GM19025 (cell line): ENCODE measurements around the gene EXPH5.
"Not testable (repeated sequence)": the region's sequence is repeated elsewhere in the genome, so short reads cannot be mapped to it uniquely, and the experiment has no call there.

Source experiments
- ATAC-seq: cut with Tn5 transposase; IDR thresholded peaks from one replicate; pipeline ENCODE4 v1.9.1; 2021; ENCODE audit warnings: mild to moderate bottlenecking, low read depth, moderate library complexity; ENCODE audit not compliant: unreplicated experiment

EXPH5 gene, protein sequence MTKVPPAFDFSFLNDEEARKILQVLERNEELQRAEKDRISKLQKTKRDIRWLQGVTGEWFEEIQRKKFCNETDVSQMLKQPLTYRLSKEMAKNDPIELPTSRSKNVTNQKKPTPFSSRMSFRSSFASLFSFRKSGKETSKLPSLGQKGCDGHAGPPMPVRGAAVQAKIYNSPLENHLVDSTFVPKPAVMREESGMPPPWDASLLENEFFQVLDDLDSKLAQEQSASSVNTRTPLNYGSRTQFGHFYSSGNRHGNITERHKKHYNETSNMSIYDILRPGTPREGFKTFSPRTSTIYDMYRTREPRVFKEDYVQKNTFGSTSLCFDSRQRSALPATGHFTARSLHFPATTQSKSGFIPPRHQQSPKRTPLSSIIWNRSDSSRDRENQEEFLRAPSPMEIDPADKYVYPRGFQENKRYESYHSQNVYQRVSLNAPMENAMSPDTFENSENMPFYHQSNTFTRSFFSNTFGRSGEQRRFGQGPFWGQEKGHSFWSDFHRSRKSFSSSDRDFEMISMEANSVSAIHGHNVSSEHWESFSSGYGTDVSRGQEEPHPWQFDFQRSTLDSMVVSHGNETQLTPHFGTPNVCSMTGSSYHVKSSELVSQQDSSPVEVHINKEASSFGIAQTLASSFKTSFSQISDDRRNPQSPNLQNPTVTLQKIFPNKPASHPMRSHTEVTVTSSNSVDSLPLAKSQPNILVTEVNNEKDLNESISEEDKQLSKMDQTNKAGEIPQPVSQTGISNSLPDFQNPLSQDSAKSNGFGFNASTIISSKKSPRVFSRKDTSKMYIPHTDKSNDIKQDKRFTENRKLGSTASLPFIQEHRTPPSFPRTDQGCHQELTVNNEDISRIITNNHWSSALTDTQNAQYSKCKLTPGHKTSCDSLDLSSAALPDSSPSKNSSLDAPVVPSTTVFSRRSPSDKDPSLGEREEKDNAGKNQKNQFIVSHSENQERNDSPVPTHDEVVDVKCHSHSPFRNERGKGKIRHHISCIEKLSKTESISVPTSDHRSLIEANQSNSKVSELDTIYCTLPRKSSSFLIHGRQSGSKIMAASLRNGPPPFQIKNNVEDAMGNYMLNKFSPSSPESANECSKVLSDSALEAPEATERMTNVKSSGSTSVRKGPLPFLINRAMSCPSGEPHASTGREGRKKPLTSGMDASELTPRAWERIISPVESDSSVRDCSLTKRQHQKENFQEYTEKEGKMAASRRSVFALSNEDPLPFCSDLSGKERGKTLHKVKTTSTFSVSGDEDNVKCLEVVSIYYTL (N-terminal part only)

DNA sequence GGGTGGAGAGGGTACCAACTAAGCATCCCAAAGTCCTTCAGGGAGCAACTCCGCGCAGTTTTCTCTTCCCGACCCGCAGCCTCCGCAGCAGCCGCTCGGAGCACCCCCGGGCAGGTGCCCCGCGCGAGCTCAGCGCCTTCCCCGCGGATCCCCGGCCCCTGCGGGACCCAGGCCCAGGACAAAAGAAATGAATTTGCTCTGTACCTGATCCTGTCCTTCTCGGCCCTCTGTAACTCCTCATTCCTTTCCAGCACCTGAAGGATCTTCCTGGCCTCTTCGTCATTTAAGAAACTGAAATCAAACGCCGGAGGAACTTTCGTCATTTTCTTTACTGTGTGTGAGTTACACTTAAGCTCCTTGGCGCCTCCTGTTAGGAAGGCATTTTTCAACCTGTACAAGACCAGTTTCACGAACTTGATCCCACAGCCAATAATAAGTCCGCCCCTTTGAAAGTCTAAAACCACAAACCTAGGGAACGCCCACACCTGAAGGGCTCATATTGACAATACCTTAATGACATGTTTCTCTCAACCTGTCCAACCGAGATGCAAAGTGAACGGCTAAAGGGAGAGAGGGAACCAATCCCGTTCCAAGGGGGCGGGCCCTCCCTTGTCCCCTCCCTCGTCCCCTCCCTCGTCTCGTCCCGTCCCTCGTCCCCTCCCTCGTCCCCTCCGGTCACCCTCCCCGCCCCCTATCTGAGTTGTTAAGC, at the start of gene EXPH5:
EXPH5 (minus strand) TSS at position 555 of the 709 bp plus-strand sequence; CDS start at position 323, 232 bp downstream.
- ATAC-seq = peak; percentile 94

DNA sequence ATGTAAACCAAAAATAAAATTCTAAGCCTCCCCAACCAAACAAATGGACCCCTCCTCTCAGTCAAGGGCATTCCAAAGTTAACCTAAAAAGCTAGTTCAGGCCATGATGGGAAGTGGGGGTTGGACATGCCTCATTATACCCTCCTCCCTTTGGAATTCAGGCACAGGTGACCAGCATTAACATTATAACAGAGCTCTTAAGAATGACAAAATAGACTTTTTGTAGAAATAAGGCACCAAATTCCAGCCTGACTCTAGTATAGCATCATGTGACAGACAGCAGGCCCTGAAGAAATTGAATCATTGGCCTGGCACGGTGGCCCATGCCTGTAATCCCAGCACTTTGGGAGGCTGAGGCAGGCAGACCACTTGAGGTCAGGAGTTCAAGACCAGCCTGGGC, 48.2 kb upstream of the EXPH5 start:
- ATAC-seq = not testable (repeated sequence)

DNA sequence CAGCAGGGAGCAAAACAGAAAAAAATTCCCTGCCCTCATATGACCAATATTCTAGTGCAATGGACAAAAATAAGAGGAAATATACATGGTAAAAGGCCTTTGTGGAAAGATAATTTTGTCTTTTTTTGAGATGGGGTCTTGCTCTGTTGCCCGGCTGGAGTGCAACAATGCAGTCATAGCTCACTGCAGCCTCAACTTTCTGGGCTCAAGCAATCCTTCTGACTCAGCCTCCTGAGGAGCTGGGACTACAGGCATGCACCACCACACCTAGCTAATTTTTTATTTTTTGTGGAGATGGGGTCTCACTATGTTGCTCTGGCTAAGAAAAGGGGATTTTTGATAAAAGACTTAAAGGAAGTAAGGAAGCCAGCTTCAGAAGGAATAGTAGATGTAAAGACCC, 45.6 kb upstream of the EXPH5 start:
- no peak for ATAC-seq

DNA sequence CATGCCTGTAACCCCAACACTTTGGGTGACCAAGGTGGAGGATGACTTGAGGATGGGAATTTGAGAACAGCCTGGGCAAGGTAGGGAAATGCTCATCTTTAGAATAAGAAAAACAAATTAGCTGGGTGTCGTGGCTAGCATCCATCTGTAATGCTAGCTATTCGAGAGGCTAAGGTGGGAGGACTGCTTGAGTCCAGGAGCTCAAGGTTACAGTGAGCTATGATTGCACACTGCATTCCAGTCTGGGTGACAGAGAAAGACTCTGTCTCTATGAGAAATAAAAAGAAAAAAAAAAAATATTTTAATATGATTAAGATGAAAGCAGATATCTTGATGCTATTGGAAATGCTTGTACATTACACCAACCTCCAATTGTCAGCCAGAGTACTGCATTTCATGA, 42.7 kb upstream of the EXPH5 start:
- ATAC-seq = no peak

DNA sequence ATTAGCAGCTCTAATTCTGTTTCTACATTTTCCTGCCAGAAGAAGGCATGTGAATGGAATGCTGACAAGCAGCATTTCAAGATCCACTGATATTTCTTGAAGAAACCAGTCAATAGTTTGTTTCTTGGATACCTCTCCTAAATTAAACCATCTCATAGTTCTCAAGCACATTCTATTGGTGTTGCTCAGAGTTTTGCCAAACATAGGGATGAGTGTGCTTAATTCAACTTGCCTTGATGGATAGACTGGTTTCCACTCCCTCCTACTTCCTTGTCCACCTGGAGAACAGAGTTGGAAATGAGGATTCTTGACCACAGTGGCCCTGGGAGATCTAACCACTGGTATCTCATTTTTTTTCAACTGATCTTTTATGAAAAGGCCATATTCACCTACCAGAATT, 41.5 kb upstream of the EXPH5 start:
- no peak for ATAC-seq

DNA sequence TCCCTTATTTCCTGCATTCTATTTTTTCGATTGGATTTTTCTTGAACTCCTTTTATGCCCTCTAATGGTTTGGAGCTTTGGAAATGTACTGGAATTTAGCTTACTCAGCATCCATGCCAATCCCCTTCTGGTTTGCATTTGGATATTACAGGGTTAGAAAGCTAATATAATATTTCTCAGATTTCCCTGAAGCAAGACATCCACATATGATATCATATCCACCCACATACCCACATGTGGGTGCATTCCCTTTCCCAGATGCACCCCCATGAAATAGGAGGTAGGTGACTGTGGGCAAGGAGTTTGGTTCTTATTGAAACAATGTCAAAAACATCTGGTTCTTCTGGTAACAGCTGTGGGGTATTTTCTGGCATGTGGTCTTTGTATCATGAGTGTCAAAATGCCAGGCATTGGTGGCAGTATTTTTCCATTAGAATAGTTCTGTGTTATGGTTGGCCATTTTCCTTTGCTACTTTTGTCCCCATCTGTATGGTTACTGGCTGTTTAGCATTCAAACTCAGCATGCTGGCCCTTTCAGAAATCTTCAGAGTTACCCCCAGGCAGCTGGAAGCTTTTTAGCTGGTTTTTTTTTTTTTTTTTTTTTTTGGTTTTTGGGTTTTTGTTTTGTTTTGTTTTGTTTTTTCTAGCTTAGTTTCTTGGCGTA, 38.6 kb upstream of the EXPH5 start:
- ATAC-seq = no peak

DNA sequence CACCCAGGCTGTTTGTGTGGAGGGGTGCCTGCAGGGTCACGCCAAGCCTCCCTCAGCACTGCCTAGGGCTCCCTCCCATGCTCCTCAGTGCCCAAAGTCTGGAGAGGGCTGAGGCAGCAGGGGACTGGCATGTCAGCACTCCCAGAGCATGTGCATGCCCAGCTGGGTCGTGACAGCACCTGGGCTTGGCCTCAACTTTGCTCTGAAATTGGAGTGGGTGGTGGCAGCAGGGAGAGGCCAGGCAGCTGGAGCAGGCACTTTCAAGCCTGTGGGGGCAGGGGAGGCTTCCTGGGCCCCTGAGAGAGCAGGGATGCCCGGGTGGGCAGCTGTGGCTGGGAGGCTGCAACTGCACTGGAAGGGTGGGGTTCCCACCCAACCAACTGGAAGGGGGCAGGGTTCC, 35.7 kb upstream of the EXPH5 start:
- ATAC-seq = no peak

DNA sequence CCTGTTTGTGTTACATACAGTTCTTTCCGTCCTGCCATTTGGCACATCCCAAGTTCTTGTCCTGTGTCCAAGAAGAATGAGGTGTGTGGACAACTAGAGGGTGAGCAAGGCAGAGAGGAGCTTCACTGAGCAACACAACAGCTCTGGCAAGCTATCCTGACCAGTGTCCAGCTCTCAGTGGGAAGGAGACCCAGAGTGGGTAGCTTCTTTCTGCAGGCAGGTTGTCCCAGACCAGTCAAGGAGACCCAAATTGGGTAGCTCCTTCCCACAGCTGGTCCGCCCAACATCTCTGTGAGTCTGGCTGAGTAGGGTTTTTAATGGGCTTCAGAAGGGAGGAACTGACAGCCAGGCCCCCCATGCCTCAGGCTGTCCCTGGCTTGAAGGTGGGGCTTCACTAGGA, 35.2 kb upstream of the EXPH5 start:
- ATAC-seq = no peak

DNA sequence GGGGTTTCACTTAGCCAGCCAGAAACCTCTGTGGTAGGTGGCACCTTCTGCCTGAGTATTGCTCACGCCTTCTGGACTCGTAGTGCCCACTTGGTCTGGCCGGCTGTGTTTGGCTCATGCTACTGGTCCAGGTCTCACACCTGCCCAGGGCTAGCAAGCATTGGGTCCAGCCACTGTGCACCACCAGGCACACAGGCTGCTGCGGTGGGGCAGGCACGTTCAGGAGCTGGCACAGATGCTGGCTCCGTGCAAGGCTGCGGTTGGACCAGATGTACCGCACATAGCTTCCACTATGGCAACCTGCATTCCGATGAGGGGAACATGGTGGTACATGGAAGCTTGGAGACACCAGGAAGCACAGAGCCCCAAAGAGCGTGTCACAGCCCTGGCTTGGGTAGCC, 34.8 kb upstream of the EXPH5 start:
- no peak for ATAC-seq

DNA sequence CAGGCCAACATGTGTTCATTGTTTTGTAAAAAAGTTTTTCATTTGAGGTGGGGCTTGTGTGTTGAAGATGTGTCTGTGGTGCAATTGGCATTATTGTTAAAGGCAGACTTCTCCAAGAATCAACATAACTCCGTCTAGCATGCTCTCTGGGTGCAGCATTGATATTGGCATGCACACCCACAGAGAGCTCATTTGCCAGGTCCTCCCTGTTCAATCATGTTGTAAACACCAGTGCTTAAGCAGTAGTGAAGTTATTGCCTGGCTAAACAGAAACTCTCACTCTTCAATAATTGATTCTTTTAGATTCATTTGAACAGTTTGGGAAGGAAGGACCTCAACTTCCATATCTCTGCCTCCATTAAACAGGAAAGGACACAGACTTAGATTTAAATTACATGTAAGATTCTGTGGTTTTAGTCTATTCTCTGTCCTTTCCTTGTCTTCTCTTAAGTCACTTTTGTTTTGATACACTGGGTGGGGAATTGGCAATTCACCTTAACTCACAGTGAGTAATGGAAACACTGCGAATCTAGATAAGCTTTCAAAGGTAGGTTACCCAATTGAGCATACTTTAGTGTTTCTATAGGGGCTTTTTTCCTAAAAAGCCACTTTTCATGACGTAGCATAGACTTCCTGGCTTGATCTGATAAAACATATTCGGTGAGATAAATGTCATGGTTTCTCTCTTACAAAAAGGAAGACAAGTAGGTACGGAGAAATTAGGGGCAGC, 30.8 kb upstream of the EXPH5 start:
- no peak for ATAC-seq

DNA sequence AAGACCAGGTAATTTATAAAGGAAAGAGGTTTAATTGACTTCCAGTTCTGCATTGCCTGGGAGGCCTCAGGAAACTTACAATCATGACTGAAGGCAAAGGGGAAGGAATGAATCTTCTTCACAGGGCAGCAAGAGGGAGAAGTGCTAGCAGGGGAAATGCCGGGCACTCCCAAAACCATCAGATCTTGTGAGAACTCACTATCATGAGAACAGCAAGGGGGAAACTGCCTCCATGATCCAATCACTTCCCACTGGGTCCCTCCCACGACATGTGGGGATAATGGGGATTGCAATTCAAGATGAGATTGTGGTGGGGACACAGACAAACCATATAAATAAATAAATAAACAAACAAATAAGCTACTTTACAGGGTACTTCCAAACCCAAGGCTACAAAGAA, 28.8 kb upstream of the EXPH5 start:
- no peak for ATAC-seq

DNA sequence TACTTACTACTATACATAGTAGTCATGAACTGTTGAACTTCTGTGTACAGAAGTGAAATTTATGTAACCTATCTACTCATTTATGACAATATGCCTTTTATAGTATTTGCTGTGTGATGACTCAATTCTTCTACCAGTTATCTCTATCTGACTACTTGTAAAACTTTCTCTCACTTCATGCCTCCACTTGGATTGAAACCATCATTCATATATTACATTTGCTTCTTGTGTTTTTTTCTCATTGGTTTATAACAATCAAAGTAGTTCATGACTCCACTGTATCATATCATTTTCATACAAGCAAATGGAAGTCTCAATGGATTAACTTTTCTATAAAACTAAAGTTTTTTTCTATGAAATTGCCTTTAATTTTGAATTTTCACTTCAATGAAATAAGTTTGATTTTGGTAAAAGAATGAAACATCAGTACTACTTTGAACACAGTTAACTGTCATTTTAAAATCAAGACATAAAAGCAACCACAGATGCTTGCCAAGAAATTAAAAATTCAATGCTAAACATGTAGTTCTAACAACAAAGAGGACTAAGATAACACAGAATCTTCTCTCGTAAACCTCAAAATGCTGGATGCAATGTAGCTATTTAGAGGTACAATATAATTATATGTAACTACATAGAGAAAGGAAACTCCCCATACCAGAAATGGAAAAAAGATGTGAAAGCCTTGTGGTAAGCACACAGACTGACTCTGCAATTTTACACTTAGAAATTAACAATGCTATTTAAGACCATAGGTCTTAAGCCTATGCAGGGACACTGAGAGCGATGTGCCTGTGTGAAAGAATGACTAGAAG, 27.6 kb upstream of the EXPH5 start:
- peak; percentile 74 for ATAC-seq

DNA sequence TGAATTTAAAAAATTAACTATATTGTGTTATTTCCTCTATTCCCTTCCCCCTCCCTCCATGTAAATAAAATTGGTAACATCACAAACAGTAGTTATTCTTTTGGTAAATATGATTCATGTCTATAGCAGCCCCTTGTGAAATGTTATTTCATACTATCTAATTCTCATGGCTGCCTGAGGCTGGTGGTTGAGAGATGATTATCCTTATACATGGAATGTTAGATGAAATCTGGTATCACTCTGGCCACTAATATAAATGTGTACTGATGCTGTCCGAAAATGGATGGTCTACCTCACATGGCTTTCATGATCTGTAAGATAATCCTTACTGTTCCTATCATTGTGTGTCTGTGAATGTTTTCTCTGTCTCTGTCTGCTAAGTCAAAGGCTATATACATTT, 25.0 kb upstream of the EXPH5 start:
- no peak for ATAC-seq

DNA sequence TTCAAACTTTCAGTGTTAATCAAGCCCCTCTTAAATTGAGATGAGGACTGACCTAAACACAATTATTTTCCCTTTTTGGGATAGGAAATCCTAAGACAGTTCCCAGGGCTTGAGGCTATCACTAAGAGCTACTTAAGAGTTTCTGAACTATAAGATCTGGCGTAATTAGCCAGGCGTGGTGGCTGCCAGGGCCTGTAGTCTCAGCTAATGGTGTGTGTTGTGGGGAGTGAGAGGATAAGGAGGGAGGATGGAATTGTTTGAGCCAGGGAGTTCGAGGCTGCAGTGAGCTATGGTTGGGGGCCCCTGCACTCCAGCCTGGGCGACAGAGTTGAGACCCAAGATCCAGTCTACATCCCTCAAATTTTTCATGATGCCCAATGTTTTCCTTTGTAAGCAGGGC, 23.5 kb upstream of the EXPH5 start:
- ATAC-seq = no peak

DNA sequence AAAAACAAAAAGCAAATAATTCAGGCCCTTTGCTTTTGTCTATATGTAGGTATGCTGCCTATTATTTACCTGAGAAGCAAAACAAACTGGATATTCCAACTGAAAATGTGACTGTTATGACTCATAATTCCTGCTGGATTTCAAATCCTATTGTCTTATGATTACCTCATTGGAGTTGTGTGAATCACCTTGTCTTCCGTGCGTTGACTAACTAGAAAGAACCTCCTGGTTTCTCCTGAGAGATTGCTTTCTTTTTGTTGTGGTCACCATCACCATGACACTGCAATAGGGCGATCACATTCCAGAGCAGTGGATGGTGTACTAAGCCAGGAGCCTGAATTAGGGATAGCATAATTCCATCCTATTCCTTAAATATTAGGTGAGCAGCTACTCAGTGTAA, 23.0 kb upstream of the EXPH5 start:
- no peak for ATAC-seq

DNA sequence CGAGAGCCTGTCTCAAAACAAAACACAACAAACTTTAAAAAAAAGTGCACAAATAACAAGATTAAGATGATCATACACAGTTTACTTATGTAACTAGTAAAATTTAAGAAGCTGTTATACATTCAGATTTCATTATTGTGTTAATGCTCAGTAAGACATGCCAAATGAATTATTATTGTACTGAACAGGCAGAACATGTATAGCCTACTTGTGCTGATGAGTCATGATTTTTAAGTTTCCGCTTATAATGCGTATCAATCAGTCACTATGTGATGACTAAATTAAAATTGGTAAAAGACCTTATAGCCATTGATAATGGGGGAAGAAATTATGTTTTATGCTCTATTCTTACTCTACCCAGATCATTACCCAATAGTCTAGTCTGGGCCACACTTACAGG, 20.5 kb upstream of the EXPH5 start:
- ATAC-seq = no peak

DNA sequence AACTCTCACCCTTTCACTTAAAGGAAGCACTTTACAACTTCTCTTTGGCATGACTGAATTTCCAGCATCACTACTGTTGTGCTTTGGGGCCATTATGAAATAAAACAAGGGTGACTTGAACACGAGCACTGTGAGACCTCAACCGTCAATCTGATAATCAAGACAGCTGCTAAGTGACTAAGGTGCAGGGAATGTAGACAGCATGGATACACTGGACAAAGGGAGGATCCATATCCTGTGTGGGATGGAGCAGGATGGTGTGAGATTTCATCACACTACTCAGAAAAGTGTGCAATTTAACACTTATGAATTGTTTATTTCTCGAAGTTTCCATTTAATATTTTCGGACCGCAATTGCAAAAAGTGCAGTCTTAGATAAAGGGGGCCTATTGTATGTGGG, 16.1 kb upstream of the EXPH5 start:
- ATAC-seq = no peak

DNA sequence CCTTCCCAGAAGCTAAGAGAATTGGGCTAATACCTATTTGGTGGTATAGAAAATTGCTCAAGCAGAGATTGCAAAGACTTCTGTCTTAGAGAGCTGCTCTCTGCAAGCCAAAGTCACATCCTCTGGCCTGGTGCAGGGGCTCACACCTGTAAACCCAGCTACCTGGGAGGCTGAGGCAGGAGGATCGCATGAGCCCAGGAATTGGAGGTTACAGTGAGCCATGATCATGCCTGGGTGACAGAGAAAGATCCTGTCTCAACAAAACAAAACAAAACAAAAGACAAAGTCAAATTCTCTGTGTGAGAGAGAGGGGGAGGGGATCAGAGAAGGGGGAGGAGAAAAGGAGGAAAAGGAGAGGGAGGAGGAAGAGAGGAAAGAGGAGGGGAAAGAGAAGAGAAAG, 15.0 kb upstream of the EXPH5 start:
- ATAC-seq = no peak
